HG03280 (cell line): Measurements from ENCODE around the gene LYPD1.

Experiments
- ATAC-seq: cut with Tn5 transposase; IDR thresholded peaks from one replicate; pipeline ENCODE4 v1.9.1; 2021; ENCODE audit warnings: mild to moderate bottlenecking, moderate library complexity; ENCODE audit not compliant: unreplicated experiment

The LYPD1 gene

GRCh38 chr2:132599556-132599955 lies 70.4 kb downstream of the LYPD1 start:
- no peak for ATAC-seq

DNA sequence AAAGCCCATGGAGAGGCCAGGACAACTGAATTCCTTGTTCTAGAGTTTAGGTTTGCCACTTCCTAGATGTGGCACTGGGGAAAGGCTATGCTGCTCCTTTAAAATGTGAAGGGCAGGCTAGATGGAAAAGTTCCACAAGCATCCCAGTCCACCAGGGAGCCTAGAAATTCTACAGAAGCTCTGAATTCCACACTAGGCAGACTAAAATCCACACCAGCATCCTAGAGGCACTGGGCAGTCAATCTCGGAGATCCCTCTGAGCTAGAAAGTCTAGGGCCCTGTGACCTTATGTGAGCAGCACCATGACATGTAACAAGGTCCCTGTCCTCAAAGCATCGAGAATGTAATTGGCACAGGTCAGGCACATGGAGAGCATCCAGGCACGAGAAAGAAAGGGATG lies 71.5 kb downstream of the LYPD1 start:
- ATAC-seq: no peak

- no peak for ATAC-seq
Observed at GRCh38 chr2:132597831-132598230, 72.2 kb downstream of the LYPD1 start.

DNA sequence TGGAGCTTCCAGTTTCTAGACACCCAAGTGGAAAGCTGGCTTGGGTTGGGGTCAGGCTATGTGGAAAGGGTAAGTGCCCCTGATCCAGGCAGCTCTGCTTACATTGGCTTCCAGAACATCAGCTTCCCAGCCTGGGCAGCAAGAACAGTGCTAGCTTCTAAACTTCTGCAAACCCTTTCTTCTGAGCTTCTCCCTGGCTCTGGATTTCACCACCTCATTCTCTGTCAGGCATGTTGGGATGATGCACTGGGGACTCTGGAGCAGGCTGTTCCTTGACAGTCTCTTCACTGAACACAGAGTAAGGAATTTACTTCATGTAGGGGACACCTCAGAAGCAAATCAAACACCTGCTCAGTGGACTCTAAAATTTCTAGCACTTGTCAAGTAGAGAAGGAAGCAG lies 72.8 kb downstream of the LYPD1 start:
- ATAC-seq: no peak

DNA sequence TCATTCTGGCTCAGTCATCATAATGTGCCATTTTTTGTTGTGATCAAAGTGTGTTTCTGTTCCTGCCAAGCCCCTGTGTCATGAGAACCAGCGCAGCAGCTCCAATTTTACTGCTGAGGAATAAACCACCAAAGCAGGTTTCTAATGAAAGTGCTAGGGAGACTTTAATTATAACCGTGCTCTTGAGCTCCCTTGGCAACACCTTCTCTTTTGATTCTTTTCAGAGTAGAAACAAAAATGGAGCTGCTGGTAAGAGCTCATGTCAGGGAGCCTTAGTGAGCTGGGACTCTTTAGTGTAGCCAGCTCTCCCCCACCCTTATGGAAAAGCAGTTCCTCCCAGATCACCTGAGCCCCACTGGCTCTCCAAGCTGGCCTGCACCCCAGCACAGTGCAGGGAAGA lies 74.3 kb downstream of the LYPD1 start:
- ATAC-seq: no peak

GRCh38 chr2:132595186-132595585 lies 74.8 kb downstream of the LYPD1 start:
- no peak for ATAC-seq
